Tibial nerve (tissue), 4 donors: ENCODE data around the gene PPTC7. TPM values are rescaled to one million over a fixed set of nuclear protein-coding genes. Genes with fewer than 3 reads are reported as not detected.
"Not testable (repeated sequence)": the region's sequence is repeated elsewhere in the genome, so short reads cannot be mapped to it uniquely, and the experiment has no call there.

Source experiments
- DNase-seq, 2 donors: peaks; one replicate each; pipeline ENCODE4 v3.0.0-alpha.2; 2019; ENCODE audit warnings: low spot score in 2 of 2
- H3K27ac ChIP-seq, 4 donors: fragments of 200-600 bp; sonication (generic) in 3 of 4; one replicate each; pipeline ENCODE4 v1.5.1; 2017 to 2019; ENCODE audit warnings: mild to moderate bottlenecking in 1 of 4
- H3K27me3 ChIP-seq, 2 donors: fragments of 200-600 bp; sonication (generic) in 1 of 2; one replicate each; pipeline versions ENCODE4 v1.5.1 to v1.6.0; 2017 to 2019
- H3K36me3 ChIP-seq, 3 donors: fragments of 200-600 bp; sonication (generic); one replicate each; pipeline ENCODE4 v1.5.1; 2018 to 2019
- H3K4me1 ChIP-seq, 4 donors: fragments of 200-600 bp; sonication (generic) in 3 of 4; one replicate each; pipeline ENCODE4 v1.5.1; 2017 to 2019
- H3K4me3 ChIP-seq, 4 donors: fragments of 200-600 bp; sonication (generic) in 3 of 4; one replicate each; pipeline ENCODE4 v1.5.1; 2017 to 2019; ENCODE audit warnings: mild to moderate bottlenecking in 1 of 4, moderate library complexity in 1 of 4
- H3K9me3 ChIP-seq, 4 donors: fragments of 200-600 bp; sonication (generic) in 3 of 4; one replicate each; pipeline ENCODE4 v1.5.1; 2017 to 2019
- EP300 ChIP-seq, 2 donors: sonication (generic); formaldehyde crosslinking; IDR thresholded peaks; one replicate each; pipeline ENCODE4 v1.6.1; 2017; ENCODE audit warnings: antibody characterized with exemption in 2 of 2, mild to moderate bottlenecking in 1 of 2
- POLR2A ChIP-seq, 2 donors: fragments of 450-650 bp; IDR thresholded peaks; one replicate each; pipeline ENCODE4 v1.6.1; 2017; ENCODE audit warnings: antibody characterized with exemption in 2 of 2, mild to moderate bottlenecking in 2 of 2, moderate library complexity in 2 of 2
- WGBS, 2 donors: methylation state at CpG; one replicate each; pipeline ENCODE4 v1.1.5; 2018; 5-methylcytosine and 5-hydroxymethylcytosine counted together
- total RNA-seq, 4 donors: library from RNA; depleted of rRNA; stranded (reverse); fragments of >200 nt; gene quantifications; one replicate each; pipeline ENCODE4 v1.1.0, GENCODE V29; 2016
- TF ChIP-seq, protein P1 (sequence below), 5 experiments: fragments of 200-600 bp in 3 of 5; fragments of 450-650 bp in 2 of 5; sonication (generic) in 3 of 5; IDR thresholded peaks; one replicate each; pipeline ENCODE4 v1.5.1; 2016 to 2019; ENCODE audit warnings: antibody characterized with exemption in 5 of 5, mild to moderate bottlenecking in 3 of 5, moderate library complexity in 2 of 5

The PPTC7 gene
- total RNA-seq, 4 donors from 2014 or later, result 21.6 to 23.6 (median 23.1) TPM

DNA sequence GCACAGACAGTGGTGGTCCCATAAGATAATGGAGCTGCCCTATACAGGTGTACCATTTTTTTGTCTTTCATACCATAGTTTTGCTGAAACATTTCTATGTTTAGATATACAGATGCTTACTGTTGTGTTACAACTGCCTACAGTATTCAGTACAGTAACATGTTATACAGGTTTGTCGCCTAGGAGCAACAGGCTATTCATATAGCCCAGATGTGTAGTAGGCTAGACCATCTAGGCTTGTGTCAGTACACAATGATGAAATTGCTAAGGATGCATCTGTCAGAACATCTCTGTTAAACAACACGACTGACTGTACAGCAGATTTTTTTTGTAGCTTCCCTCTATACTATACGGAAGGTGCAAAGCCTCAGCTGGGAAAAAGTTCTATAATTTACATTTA is 50.5 kb downstream of the PPTC7 start:
- Histone ChIP-seq H3K4me1 (peaks cover 0 to 24% (median 0%) of the 10 kb centered on the region in 4 donors), H3K27ac (no peak overlapping the region), H3K4me3 (no peak overlapping the region), H3K9me3 (no peaks in the 10 kb centered on the region), H3K27me3 (no peaks in the 10 kb centered on the region), H3K36me3 (peaks cover 0 to 37% (median 6%) of the 10 kb centered on the region in 3 donors)
- TF ChIP-seq EP300 (IDR thresholded peaks at IDR 0.05) (no peak), POLR2A (IDR thresholded peaks at IDR 0.05) (no peak)
- TF ChIP-seq, protein P1, sequence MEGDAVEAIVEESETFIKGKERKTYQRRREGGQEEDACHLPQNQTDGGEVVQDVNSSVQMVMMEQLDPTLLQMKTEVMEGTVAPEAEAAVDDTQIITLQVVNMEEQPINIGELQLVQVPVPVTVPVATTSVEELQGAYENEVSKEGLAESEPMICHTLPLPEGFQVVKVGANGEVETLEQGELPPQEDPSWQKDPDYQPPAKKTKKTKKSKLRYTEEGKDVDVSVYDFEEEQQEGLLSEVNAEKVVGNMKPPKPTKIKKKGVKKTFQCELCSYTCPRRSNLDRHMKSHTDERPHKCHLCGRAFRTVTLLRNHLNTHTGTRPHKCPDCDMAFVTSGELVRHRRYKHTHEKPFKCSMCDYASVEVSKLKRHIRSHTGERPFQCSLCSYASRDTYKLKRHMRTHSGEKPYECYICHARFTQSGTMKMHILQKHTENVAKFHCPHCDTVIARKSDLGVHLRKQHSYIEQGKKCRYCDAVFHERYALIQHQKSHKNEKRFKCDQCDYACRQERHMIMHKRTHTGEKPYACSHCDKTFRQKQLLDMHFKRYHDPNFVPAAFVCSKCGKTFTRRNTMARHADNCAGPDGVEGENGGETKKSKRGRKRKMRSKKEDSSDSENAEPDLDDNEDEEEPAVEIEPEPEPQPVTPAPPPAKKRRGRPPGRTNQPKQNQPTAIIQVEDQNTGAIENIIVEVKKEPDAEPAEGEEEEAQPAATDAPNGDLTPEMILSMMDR (IDR thresholded peaks at IDR 0.05), result no peak
- 89 to 96% methylated on average over 3 of the region's 3 CpGs for WGBS, 2 donors
- no peak for DNase-seq

DNA sequence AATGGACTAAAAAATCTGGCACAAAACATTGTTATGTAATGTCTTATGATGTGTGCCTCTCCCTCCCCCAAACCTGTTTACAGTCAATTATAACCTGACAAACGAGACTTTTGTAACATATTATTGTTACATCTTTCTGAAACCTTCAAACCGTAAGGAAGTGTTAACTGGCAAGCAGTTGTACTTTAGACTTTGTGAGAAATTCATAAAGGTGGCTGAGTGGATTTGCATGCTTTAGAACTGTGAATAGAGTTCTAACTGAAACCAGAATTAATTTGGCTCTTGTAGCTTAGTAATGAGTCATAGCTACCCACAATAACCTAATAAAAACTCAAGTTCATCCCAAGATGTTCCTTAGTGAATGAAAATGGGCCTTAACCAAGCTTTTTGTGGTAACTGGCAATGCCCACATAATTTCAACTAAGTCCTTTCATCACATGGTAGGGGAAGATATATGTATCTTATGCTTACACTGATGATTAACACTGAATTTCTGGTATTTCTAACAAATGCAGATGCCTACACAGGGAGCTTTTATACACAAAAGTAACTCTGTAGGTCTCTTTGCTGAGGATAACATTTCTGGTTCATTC is 51.3 kb downstream of the PPTC7 start:
- Histone ChIP-seq H3K27ac (no peak overlapping the region), H3K36me3 (peaks cover 0 to 32% (median 0%) of the 10 kb centered on the region in 3 donors), H3K4me1 (peaks cover 0 to 16% (median 0%) of the 10 kb centered on the region in 4 donors), H3K9me3 (no peaks in the 10 kb centered on the region), H3K4me3 (no peak overlapping the region), H3K27me3 (no peaks in the 10 kb centered on the region)
- WGBS, 2 donors, result 69 to 78% methylated on average over 2 of the region's 2 CpGs
- no peak for DNase-seq
- TF ChIP-seq, protein P1 (IDR thresholded peaks at IDR 0.05), result no peak

DNA sequence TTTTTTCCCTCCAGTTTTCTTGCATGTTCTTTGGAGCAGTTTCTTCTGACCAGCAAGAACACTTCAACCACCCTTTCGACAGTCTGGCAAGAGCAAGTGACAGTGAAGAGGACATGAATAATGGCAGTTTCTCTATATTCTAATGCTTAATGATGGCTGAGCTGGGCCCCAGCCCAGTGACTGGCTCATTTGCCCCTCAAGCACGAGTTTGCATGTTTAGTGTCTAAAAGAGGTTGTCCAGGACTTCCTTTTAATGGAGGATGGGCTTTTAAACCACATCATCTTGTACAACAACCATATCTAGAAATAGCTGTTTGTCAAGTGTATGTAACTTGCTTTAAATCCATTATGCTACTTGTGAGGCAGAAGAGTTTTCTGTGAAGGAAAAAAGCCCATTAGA is 52.6 kb downstream of the PPTC7 start:
- no peak for DNase-seq
- H3K36me3 ChIP-seq, result peaks cover 0 to 20% (median 0%) of the 10 kb centered on the region in 3 donors
- H3K27me3 ChIP-seq, result no peaks in the 10 kb centered on the region
- H3K27ac ChIP-seq, result no peak overlapping the region
- H3K4me1 ChIP-seq, result peaks cover 0 to 16% (median 0%) of the 10 kb centered on the region in 4 donors
- TF ChIP-seq POLR2A (IDR thresholded peaks at IDR 0.05) (no peak), EP300 (IDR thresholded peaks at IDR 0.05) (no peak)
- TF ChIP-seq, protein P1 (IDR thresholded peaks at IDR 0.05), result no peak
- H3K4me3 ChIP-seq, result no peak overlapping the region
- 78 to 82% methylated on average over 2 of the region's 2 CpGs for WGBS, 2 donors
- H3K9me3 ChIP-seq, result no peaks in the 10 kb centered on the region

DNA sequence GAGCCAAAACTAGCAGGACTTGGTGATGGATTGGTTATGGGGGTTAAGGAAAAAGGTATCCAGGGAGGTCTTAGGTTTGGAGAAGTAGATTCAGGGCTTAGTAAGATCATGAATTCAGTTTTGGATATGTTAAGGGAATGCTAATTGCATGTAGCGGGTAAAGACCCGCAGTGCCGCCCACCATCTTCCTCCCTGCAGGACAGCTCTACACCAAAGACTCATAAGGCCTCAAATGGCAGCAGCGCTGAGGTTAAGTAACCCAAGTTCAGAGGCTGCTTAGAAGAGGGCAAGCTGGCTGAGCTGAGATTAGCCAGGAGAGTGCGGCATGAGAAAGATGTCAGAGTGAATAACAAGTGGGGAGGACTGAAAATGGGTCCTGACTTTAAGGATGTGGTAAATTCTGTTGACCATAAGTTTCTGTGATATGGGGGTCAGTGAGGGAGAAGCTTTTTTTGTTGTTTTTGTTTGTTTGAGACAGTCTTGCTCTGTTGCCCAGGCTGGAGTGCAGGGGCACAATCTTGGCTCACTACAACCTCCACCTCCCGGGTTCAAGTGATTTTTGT is 54.8 kb downstream of the PPTC7 start:
- 89 to 95% methylated on average over 6 of the region's 6 CpGs for WGBS, 2 donors
- Histone ChIP-seq H3K9me3 (no peaks in the 10 kb centered on the region), H3K27ac (no peak overlapping the region), H3K4me1 (peaks cover 0 to 16% (median 0%) of the 10 kb centered on the region in 4 donors), H3K36me3 (peaks cover 0 to 20% (median 0%) of the 10 kb centered on the region in 3 donors), H3K4me3 (no peak overlapping the region), H3K27me3 (no peaks in the 10 kb centered on the region)
- TF ChIP-seq EP300 (IDR thresholded peaks at IDR 0.05) (no peak), POLR2A (IDR thresholded peaks at IDR 0.05) (no peak)
- TF ChIP-seq, protein P1 (IDR thresholded peaks at IDR 0.05), result no peak
- no peak for DNase-seq

DNA sequence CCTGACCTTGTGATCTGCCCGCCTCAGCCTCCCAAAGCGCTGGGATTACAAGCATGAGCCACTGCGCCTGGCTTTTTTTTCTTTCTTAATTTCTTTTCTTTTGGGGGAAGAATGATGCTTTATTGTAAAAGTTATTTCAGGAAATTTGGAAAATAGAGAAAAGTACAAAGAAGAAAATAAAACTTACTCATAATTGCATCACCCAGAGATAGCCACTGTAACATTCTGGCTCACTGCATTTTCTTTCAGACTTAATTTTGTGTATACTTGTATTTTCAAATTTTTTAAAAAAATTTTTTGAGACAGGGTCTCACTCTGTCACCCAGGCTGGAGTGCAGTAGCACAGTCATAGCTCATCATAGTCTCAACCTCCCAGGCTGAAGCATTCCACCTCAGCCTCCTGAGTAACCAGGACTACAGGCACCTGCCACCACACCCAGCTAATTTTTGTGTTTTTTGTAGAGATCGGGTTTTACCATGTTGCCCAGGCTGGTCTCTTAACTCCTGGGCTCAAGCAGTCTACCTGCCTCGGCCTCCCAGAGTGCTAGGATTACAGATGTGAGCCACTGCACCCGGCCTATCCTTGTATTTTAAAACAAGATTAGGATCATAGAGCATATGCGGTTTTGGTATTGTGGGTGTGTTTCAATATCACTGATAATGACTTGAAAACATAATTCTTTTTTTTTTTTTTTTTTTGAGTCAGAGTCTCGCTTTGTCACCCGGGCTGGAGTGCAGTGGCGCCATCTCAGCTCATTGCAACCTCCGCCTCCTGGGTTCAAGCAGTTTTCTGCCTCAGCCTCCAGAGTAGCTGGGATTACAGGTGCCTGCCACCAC is 62.0 kb downstream of the PPTC7 start:
- H3K27me3 ChIP-seq, H3K4me1 ChIP-seq, H3K4me3 ChIP-seq, DNase-seq, H3K36me3 ChIP-seq, H3K9me3 ChIP-seq, H3K27ac ChIP-seq: not testable (repeated sequence)
- 88 to 93% methylated on average over 11 of the region's 11 CpGs for WGBS, 2 donors

DNA sequence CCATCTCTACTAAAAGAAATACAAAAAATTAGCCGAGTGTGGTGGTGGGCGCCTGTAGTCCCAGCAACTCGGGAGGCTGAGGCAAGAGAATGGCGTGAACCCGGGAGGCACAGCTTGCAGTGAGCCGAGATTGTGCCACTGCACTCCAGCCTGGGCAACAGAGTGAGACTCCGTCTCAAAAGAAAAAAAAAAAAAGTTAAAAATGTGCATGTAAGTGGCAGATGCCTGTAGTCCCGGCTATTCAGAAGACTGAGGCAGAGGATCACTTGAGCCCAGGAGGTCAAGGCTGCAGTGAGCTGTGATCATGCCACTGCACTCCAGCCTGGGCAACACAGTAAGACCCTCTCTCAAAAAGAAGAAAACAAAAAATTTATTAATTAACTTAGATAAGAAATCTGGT is 65.1 kb downstream of the PPTC7 start:
- not testable (repeated sequence) for H3K27ac ChIP-seq, H3K4me1 ChIP-seq, H3K9me3 ChIP-seq, H3K27me3 ChIP-seq, H3K36me3 ChIP-seq, H3K4me3 ChIP-seq, DNase-seq
- 90 to 95% methylated on average over 8 of the region's 8 CpGs for WGBS, 2 donors
